Measurements from ENCODE around the gene RAB35.

Gene RAB35

GRCh38 chr12:120085920-120086645 is 30.5 kb downstream of the RAB35 start:
- DNase-seq = no peak

GRCh38 chr12:120081641-120082040 is 34.9 kb downstream of the RAB35 start:
- DNase-seq = no peak

GRCh38 chr12:120079411-120080400 is 36.8 kb downstream of the RAB35 start:
- no peak for DNase-seq

- no peak for DNase-seq
Observed at GRCh38 chr12:120078868-120079267, 37.7 kb downstream of the RAB35 start.

- no peak for DNase-seq
Observed at GRCh38 chr12:120077260-120077659, 39.3 kb downstream of the RAB35 start.

- DNase-seq = no peak
Observed at GRCh38 chr12:120076651-120077050, 39.9 kb downstream of the RAB35 start.

GRCh38 chr12:120075034-120075616 is 41.4 kb downstream of the RAB35 start:
- DNase-seq = no peak

GRCh38 chr12:120072472-120073249 is 43.9 kb downstream of the RAB35 start:
- no peak for DNase-seq

- DNase-seq = no peak
Observed at GRCh38 chr12:120071493-120072020, 45.0 kb downstream of the RAB35 start.

GRCh38 chr12:120069278-120069677 is 47.3 kb downstream of the RAB35 start:
- no peak for DNase-seq

- no peak for DNase-seq
Observed at GRCh38 chr12:120067901-120068300, 48.7 kb downstream of the RAB35 start.

GRCh38 chr12:120067084-120067869 is 49.3 kb downstream of the RAB35 start:
- DNase-seq = no peak

- no peak for DNase-seq
Observed at GRCh38 chr12:120066341-120066740, 50.2 kb downstream of the RAB35 start.

- no peak for DNase-seq
Observed at GRCh38 chr12:120065472-120065871, 51.1 kb downstream of the RAB35 start.

GRCh38 chr12:120064054-120064940 is 52.3 kb downstream of the RAB35 start:
- DNase-seq = no peak

GRCh38 chr12:120062976-120063579 is 53.5 kb downstream of the RAB35 start:
- no peak for DNase-seq

GRCh38 chr12:120061575-120062214 is 54.9 kb downstream of the RAB35 start:
- DNase-seq = no peak

- DNase-seq = no peak
Observed at GRCh38 chr12:120060717-120061116, 55.8 kb downstream of the RAB35 start.

- no peak for DNase-seq
Observed at GRCh38 chr12:120060196-120060595, 56.4 kb downstream of the RAB35 start.
